ENCODE measurements around the gene CCDC137. TPM values are rescaled to one million over a fixed set of nuclear protein-coding genes. Genes with fewer than 3 reads are reported as not detected.

CCDC137 gene
- total RNA-seq, 3 donors from 2014 or later: 15.5 to 19.6 (median 15.6) TPM

DNA sequence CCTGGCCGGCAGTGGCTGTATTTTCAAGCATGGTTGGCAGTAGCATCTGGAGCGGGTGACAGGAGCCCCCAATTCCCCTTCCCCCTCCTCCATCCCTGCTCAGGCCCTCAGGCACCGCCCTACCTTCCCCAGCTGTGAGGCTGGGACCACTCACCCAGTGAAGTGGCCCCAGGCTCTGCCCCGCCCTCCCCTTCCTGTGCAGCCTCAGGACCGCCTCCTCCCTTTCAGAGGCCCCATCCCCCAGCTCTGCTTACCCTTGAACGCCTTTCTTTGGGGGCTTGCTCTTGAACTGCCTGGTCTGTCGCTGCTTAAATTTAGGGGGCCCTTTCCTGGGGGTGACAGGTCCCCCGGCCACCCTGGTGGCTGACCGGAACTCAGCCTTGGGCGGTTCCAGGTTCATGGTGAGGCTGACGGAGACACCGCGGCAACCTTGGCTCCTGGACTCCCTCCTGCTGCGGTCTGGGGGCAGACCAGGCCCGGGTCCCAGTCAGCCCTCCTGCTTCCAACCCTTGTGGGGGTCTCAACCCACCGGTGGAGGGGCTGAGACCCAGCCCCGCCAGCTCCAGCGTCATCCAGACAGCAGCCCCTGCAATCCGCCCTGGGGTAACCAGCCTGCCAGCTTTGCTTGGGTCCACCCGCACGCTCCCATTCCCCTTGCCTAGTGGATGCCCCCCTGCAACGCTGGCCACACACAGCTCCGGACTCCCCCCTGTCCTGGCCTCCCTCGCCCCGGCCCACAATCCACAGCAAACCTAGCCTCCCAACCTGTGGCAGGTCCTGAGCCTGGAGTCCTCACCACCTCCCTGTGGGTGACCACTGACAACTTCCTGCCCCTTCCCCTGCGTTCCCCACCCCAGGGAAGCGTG lies 13.4 kb upstream of the CCDC137 start:
- intact Hi-C loops (cut with DNase I, micrococcal nuclease): no loop called here
- Histone ChIP-seq H3K36me3 (ENCODE audit: low read depth) (no peaks in the 10 kb centered on the region), H3K4me1 (ENCODE audit: low read depth) (no peaks in the 10 kb centered on the region), H3K9me3 (no peaks in the 10 kb centered on the region), H3K4me3 (no peak overlapping the region)
- ATAC-seq: no peak
- no peak for DNase-seq
- TF ChIP-seq, protein P1, sequence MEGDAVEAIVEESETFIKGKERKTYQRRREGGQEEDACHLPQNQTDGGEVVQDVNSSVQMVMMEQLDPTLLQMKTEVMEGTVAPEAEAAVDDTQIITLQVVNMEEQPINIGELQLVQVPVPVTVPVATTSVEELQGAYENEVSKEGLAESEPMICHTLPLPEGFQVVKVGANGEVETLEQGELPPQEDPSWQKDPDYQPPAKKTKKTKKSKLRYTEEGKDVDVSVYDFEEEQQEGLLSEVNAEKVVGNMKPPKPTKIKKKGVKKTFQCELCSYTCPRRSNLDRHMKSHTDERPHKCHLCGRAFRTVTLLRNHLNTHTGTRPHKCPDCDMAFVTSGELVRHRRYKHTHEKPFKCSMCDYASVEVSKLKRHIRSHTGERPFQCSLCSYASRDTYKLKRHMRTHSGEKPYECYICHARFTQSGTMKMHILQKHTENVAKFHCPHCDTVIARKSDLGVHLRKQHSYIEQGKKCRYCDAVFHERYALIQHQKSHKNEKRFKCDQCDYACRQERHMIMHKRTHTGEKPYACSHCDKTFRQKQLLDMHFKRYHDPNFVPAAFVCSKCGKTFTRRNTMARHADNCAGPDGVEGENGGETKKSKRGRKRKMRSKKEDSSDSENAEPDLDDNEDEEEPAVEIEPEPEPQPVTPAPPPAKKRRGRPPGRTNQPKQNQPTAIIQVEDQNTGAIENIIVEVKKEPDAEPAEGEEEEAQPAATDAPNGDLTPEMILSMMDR (IDR thresholded peaks at IDR 0.05): no peak

DNA sequence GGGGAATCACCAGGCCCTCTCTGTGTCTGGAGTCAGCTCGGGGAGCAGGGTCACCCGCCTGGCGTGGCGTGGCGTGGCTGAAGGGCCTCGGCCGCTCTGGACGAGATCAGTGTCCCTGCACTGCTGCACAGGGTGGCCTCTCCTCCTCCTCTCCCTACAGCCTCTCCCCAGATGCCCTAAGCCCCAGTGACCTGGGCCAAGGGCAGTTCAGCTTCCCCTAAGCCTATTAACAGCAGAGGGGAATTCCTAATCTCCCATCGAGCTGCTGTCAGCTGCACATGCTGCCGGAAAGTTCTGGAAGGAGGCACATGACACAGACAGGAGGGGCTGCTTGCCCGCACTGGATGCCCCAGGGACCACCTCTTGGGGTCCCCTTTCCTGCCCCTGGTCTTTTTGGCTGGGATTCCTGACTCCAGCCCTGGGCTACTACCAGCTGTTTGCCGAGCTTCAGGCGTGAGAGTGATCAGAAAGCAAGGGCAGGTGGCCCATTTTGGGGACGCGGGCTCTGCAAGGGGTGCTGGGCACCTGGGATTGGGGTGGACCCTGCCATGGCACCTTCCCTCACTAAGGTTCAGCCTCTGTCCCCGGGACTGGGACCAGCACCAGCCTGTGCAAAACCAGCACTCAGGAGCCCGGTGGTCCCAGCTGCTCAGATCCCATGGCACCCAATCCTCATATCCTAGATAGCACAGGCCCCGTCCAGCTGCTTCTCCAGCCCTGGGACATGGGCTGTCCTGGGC lies 11.0 kb upstream of the CCDC137 start:
- intact Hi-C loops (cut with DNase I, micrococcal nuclease): no loop called here
- TF ChIP-seq, protein P1 (IDR thresholded peaks at IDR 0.05): no peak
- DNase-seq (no peak), ATAC-seq (no peak)
- H3K4me1 ChIP-seq (ENCODE audit: low read depth): peaks cover 4% of the 10 kb centered on the region
- H3K36me3 ChIP-seq (ENCODE audit: low read depth): no peaks in the 10 kb centered on the region
- no peak overlapping the region for H3K4me3 ChIP-seq
- H3K9me3 ChIP-seq: no peaks in the 10 kb centered on the region

DNA sequence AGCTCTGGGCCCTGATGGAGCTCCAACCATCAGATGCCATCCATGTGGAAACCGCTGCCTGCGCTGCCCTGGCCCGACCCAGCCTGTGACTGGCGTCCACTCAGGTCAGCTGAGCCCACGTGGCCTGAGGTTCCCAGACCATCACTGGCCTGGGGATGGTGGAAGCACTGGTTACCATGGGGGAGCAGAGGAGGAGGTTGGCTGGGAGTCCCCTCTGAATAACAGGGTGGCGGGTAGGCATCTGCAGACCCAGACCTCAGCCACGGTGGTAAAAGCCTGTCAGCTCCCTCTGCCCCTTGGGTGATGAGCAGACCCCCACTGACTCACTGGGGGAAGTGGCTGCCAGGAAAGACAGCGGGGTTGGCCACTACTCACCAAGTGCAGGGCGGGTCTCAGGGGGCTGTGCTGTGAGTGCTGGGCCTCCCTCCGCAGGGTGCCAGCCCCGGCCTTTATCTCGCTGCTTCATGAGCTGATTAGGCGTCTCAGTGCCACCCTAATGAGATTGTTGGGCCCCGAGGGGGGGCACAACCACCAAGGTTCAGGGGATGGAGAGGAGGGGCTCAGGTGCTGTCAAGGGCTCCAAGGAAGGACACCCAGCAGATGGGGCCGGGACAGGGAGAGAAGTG lies 10.3 kb upstream of the CCDC137 start, which contains the start of gene PDE6G:
PDE6G (minus strand) TSS at position 425 of the 626 bp plus-strand sequence. CDS start 3,237 bp downstream, outside the sequence.
- Histone ChIP-seq H3K4me1 (ENCODE audit: low read depth) (peaks cover 4% of the 10 kb centered on the region), H3K9me3 (no peaks in the 10 kb centered on the region), H3K36me3 (ENCODE audit: low read depth) (no peaks in the 10 kb centered on the region), H3K4me3 (no peak within 1 kb of the TSS)
- ATAC-seq (no peak), DNase-seq (no peak)
- TF ChIP-seq, protein P1 (IDR thresholded peaks at IDR 0.05): no peak
- intact Hi-C loops (cut with DNase I, micrococcal nuclease): no loop called here

DNA sequence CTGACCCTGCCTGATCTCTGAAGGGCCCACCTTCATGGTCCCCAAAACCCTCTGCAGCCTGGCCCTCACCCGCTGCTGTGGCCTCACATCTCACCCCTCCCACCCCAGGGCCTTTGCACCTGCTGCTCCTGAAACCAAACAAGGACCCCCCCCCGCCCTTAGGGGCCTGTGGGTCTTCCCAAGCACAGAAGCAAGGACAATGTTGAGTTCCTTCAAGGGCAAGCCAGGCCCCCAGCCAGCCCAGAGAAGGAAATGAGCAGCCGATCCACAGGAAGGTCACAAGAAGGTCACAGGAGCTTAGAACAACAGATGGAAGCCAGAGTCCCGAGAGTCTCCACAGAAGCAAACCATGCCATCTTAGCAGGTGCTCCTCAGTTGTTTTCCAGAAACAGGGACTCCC lies 9.7 kb upstream of the CCDC137 start:
- Histone ChIP-seq H3K4me1 (ENCODE audit: low read depth) (peaks cover 4% of the 10 kb centered on the region), H3K4me3 (no peak overlapping the region), H3K36me3 (ENCODE audit: low read depth) (no peaks in the 10 kb centered on the region), H3K9me3 (no peaks in the 10 kb centered on the region)
- ATAC-seq: no peak
- intact Hi-C loops (cut with DNase I, micrococcal nuclease): no loop called here
- DNase-seq: no peak
- TF ChIP-seq, protein P1 (IDR thresholded peaks at IDR 0.05): no peak

DNA sequence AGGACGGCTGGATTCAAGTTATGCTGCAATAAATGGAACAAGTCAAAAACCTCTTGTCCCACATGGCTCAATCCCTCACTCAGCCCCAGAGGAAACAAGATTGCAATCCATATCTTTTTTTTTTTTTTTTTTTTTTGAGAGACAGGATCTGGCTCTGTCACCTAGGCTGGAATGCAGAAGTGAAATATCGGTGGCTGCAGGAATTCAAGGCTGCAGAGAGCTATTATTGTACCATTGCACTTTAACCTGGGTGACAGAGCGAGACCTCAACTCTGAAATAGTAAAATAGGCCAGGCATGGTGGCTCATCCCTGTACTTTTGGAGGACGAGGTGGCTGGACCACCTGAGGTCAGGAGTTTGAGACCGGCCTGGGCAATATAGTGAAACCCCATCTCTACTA lies 7.5 kb upstream of the CCDC137 start:
- Histone ChIP-seq H3K36me3 (ENCODE audit: low read depth) (no peaks in the 10 kb centered on the region), H3K4me1 (ENCODE audit: low read depth) (peaks cover 4% of the 10 kb centered on the region), H3K9me3 (no peaks in the 10 kb centered on the region), H3K4me3 (no peak overlapping the region)
- intact Hi-C loops (cut with DNase I, micrococcal nuclease): no loop called here
- ATAC-seq (no peak), DNase-seq (no peak)
- TF ChIP-seq, protein P1 (IDR thresholded peaks at IDR 0.05): no peak

Data from mucosa of descending colon (tissue), 3 donors.